HS-5 (cell line): ENCODE results near the gene CISH.

ENCODE experiments used
- DNase-seq: peaks from one replicate; pipeline ENCODE4 v3.0.0-alpha.2; 2012; ENCODE audit warnings: low read depth

Gene CISH, protein sequence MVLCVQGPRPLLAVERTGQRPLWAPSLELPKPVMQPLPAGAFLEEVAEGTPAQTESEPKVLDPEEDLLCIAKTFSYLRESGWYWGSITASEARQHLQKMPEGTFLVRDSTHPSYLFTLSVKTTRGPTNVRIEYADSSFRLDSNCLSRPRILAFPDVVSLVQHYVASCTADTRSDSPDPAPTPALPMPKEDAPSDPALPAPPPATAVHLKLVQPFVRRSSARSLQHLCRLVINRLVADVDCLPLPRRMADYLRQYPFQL

DNA sequence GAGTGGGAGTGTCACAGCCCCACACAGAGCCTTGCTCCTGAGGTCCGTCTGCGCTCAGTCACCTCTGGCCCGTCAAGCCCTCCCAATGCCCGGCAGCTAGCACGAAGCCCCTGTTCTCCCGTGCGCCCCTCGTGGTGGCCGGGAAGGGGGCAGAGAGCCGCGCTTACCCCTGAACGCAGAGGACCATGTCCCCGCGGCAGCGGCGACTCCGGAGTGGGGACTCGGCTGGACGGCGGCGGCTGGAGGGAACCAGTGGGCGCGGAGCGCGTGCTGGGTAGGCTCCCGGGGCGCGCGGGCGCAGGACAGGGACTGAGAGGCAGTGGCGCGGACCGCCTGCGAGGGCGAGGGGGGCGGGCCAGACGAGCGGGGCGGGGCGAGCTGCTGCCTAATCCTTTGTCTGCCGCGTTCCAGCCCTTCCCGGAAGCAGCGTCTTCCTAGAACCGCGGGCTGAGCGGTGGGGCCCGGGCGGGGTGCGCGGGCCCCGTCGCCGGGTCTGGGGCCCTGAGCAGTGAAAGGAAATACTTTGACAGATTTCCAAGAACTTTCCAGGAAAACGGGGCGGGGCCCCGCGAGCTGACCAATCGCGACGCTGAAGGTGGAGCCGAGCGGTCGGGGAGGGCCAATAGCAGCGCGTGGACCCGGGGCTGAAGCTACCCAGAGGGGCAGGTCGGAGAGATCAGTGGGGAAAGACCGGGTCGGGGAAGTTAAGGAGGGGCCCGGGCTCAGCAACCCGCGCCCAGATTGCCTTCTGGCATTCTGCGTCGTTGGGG is at the start of gene CISH:
CISH (minus strand) TSS at position 311 of the 770 bp plus-strand sequence; CDS start at position 187, 124 bp downstream.
- peak; percentile 78 for DNase-seq

DNA sequence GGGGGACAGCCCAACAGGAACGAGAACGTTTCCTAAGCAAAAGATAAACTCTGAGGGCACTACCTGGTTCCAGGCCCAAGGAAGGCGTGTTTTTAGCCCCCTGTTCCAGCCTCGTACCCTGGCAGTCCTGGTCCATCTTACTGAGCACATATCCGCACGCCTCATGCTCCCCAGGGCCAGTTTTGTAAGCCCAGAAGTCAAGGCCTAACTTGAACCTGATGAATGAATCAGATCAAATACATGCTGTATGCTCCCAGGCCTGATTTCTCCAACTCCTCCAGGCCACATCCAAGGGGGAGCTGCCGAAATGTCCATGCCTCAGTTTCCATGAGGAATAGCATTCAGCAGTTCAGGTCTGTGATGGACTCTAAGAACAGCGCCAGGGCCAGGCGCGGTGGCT is 48.8 kb upstream of the CISH start:
- no peak for DNase-seq

DNA sequence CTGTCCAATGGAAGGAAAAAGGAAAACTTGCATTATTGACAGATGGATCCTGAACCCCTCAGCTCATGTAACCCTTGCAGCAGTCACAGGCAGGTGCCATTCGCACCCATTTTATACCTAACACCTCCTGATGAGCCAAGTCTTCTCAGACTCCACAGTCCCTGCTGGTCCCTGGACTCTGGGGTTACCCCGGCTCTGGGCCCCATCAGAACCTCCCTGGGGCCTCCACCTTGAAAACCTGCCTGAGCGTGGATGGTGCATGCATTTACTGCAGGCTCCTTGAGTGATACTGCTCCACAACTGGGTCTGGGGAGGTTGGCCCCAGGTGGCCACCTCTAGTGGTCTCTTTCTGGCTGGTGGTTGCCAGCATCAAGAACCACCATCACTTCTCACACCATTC is 47.3 kb upstream of the CISH start:
- DNase-seq, result no peak

DNA sequence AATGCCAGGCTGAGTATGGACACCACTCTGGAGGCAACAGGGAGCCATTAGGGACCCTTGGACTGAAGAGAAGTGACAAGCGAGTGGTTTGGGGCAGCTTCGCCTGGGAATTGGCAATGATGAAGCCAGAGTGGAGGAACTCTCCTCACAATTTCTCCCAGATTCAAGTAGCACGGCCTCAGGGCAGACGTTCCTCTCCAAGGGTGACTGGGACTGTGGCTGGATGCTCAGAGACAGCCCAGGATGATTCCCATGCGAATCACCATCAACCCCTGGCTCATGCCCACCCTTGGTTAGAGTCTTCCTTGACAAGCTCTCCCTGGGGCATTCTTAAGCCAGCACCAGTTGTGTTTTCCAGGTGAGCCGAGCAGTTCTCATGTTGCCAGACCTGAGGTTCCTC is 46.8 kb upstream of the CISH start:
- DNase-seq, result no peak

DNA sequence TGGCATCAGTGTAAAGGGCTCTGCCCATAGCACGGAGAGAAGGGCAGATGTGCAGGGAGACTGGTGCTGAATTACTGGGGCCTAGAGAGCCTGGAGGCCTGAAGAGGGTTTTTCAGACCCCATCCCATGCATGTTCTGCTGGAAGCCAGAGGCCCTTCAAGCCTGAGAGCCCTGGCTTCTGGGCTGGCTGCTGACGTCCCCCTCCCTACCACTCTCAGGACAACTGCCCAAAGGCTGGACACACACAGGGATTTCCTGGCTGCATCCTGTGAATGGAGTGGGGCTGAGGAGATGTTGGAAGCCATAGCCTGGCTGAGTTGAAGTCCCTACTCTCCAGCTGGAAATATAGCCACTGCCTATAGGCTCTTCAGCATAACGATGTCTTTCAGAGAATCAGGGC is 46.2 kb upstream of the CISH start:
- no peak for DNase-seq

DNA sequence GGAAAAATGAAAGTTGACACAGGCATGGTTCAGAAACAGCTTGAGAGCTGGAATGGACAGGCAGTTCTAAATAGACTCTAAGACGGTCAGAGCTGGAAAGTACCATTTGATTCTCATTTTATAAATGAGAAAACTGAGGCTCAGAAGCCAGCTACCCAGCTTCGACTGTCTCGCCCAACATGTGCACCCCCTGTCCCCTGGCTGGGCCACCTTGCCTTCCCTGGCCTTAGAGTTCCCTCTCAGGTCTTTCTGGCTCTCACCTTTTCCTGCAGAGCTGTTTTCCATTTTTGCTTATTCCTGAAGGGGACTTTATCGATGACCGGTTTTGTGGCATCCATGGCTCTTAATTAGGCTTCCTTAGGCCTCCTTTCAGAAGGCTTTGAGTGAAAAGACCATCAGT is 45.8 kb upstream of the CISH start:
- no peak for DNase-seq

DNA sequence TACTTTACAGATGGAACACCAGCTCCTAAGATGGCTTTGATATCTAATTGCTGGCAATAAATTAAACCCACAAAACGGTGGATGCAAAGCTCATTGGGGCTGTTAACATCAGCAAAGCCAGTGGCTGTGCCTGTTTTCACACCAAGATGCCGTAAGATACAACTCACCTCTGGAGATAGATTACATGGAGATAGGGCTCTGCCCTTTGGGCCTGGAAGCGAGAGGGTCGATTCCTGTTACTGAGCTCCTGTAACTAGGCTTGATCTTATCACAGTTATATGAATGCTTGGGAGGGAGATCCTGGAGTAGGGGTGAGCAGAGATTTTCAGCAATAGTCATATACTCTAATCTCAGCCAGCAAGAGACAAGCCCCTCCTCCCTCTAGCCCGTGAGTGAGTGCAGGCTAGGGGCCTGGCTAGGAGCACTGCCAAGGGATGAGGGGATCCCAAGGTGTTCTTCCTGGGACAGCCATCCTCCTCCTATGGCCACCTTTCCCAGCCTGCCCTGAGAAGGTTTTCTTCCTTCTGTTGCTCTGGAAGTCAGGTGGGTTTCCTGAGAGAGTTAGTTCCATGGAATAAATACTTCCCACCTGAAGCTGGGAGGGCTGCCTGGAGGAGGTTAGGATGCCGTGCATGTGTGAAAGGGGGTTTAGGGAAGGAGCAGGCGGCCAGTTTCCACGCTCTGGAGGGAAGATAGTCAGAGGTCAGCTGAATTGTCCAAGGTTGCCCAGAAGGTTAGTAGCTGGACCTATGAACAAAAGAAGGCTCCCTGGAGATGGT is 45.0 kb upstream of the CISH start:
- no peak for DNase-seq

DNA sequence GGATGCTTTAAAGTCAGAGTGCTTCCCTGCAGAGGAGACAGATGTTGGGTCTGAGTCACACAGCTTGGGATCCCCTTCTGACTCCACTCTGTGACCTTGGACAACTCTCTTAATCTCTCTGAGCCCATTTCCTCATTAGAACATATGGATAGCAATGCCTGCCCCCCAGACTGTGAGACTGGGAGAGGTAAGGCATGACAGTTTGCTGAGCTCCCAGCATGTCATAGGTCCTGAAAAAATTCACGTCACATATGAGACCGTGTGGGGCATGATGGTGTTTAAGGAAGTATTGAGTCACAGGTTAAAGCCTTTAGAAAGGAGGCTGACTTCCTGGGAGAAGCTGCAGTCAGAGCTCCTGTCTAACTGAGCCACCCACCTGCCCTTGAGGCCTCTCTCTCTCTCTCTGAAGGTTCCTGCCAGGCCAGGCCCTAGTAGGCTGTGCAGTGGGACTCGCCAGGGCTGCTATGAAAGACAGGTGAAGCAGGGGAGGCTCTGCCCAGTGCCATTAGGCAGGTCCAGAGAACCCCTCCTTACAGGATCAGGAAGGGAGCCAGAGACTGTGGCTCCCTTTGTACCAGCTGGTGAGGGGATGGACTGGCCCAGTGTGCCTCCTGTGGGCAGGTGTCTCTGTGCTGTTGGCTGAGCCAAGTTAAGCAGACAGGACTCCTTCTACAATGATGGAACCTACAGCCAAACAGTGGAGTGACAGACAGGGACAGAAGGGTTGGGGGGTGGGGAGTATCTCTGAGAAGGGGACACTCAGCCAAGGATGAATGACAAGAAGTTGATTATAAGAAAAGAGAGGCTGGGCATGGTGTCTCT is 43.6 kb upstream of the CISH start:
- DNase-seq, result no peak

DNA sequence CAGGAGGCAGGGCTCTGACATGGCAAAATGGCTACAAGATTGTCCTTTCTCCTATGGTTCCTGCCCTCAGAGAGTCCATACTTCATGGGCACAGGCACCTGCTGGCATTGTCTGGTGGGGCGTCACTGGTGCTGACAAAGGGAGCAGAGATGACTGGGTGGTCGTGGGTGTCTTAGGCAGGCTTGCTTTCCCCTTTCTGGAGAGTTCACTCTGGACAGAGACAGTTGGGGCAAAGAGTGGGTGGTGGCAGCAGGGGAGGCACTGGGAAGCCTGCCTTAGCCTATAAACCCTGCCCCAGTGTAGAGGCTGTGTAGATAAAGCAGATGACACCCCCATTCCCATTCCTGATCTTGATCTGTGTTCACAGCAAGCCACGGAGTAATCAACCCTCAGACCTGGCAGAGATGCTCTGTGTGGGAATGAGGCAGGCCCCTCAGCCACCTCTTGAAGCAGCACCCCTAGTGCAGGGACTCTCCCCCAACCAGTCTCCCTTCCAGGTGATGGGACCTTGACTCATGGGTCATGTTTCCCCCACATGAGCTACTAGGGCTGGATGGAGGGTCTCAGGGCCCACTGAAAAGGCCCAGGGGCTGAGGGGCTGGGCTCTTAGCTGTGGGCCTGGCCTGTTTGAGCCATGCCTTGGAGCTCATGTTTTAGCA is 42.5 kb upstream of the CISH start:
- no peak for DNase-seq

DNA sequence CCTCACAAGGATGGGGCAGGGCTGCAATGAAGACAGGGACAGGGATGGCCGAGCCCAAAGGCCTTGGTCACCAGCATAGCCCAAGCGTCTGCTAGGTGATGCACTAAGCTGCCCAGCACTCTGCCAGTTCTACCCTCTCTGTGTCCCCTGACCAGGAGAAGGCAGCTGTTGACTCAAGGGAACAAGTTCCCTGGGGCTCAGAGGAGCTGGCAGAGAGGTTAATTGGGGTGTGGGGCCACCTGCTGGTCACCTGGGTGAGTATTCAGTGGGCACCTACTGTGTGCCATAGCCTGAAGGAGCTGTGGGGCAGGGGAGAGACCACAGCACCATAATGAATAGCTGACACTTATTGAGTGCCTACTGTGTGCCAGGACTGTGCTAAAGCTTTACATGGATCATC is 41.1 kb upstream of the CISH start:
- DNase-seq, result no peak

DNA sequence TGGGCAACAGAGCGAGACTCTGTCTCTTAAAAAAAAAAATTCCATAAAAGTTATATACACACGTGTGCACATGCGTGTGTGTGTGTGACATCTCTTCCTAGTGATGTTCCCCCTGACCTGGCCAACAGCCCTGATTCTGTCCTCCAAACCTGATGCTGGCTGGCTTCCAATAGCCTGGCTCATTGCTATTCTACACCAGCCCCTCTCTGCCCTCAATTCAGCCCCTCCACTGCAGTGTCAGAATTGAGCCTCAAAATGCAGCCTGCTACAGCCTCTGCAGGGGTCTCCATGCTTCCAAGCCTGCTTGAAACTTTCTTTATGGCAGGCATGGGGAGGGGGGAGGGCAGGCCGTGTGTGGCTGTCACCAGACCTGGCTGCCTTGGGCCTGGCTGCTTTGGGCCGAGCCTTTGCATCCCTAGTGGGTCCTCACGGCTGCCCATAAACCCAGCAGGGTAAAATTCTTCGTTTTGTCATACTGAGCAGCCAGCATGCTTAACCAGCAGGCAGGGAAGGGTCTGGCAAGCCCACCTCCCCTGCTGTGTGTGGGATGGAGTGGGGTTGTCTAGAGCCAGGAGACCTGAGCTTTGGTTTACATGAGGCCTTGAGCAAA is 40.5 kb upstream of the CISH start:
- DNase-seq, result no peak

DNA sequence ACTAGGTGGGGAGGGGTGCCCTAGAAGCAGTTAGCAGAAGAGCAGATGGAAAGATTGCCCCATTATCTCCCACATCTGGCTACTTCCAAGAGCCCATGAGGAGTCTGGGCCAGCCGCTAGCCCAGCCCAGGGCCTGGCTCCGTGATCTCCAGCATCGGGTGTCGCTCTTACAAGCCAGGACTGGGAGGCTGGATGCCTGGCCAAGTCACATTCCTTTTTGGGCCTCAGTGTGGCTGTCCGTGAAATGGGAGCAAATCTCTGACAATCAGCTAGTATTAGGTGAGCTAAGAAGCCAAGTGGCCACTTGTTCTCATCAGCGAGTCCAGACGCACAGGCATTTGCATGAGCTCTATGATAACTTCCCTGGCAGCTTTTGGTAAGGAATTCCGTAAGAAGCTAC is 39.9 kb upstream of the CISH start:
- DNase-seq, result no peak

DNA sequence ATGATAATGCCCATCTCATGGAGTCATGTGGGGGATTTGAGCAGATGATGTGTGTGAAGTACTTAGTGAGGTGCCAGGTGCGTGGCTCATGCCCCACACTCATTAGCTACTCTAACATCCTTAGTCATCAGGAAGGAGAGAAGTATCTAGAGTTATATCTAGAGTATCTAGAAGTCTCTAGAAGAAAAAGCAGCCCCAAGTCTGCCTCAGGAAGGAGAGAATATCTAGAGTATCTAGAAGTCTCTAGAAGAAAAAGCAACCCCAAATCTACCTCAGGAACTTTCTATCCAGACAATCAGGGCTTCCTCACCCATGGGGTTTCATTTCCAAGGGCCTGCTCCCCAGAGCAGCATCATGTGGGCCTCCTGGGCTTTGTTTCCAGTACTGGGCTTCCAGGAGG is 38.4 kb upstream of the CISH start:
- DNase-seq, result no peak

DNA sequence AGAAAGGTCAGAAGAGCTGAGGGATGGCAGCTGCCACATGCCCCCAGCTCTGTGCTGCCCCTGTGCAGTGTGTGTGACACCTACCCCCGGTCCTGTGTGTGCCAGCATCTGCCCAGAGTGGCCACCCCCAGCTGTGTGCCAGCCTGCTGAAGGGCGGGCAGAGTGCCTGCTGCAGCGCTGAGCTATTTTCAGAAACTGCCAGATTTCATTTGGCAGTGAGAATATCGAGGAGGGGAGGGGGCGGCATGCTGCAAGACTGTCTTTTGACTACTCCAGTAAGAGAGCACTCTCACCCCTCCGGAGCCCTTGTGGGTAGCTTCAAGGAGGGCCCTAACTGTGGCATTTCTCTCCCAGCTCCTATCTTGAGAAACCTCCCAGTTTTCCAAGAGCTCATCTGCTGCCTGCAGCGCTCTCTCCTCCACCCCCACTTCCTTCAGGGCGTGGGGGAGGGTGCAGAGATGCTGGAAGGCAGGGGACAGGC is 37.9 kb upstream of the CISH start:
- no peak for DNase-seq

DNA sequence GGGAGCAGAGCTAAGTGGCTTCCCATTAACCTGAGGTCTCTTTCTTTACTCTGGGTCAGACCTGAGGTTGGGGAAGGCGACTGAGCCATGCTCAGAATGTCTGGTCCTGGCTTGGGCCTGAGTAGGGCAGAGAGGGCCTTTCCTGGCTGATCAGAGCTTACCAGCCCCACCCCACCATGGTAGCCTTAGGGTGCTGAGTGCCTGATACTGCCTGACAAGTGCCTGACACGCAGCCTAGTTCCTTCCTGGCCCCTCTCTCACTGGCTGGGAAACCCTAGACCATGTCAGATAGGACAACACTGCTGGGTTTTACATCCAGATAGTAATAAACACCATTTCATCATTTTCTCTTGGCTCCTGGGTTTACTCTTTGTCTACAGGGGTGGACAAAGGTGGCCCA is 37.4 kb upstream of the CISH start:
- no peak for DNase-seq

DNA sequence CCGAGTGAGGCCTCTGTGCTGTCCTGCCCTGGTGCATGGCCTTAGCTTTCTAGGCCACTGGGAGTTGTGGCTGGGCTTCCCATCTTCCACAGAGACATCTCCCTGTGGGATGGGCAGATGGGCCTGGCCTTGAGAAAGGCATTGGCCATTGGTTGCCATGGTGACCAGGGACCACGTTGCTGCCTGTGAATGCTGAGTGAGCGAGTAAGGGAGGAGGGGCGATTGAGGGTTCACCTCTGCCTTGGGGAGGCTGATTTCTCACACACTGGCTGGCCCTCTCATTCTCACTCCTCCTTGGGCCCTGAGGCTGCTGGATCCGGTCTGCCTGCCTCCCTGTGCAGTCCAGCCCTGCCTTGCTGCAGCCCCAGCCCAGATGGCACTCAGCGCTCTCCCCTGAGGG is 36.7 kb upstream of the CISH start:
- DNase-seq, result no peak

DNA sequence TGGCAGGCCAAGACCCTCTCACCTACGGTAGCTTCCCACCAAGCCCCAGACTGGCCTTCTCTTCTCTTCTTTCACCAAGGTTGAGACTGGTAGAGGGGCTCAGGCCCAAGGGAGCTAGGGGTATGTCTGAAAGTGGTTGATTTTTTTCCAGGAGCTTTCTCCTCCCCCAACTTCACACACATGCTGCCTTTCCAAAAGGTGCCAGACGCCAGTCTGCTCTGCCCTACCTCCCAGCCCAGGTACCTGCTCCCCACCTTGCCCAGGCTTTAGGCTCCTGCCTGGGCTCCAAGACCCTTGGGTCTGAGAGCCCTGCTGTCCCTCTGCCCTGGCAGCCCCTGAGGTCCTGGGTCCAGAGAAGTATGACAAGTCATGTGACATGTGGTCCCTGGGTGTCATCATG is 33.8 kb upstream of the CISH start:
- no peak for DNase-seq

DNA sequence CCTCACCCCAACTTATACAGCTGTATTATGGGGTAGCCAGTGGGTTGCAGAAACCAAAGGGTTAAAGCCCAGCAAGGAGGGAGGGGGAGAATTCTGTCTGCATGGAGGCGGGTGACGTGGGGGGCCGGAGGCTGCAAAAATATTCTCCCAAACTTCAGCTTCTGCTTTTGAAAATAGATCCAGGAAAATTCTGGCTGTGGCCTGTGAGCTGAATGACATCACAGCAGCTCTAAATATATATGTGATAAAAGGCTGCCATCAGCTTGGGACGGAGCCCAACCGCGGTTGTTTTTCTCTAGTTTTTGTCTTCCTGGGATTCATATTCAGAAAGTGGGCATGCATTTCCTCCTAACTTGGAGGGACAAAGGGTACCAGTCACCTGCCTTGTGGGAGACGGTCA is 33.0 kb upstream of the CISH start:
- no peak for DNase-seq

DNA sequence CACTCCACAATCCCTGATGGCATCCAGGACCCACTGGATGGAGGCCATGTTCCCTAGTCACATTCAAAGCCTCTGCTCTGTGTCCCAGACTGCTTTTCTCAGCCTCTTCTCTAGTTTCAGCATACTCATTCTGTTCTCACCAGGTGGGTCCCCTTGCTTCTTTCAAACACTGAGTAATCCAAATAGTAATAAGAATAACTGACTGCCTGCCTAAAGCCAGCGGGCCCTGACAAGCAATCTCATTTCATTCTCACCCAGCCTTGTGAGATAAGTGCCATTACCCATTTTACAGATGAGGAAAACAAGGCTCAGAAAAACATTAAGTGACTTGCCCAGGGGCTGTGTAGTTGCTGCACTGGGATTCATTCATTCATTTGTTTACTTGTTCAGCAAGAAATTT is 30.8 kb upstream of the CISH start:
- DNase-seq, result no peak

DNA sequence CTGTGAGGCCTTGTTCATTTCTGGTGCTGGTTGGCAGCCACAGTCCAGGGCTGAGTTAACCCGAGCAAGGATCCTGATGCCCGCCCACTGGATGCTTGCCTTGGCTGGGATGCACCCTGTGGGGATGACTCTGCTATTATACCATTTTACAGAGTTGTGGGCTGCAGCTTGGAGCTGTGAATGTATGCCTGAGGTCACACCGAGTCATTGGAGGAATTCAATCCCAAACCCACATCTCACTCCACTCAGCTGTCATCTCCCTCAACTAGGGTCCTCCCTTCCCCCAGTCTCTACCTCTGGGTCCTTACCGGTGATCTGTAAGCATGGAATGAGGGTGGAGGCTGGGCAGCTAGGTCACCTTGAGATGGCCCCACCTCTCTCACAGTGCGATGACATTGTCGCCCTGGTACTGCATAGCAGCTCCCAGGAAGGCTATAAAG is 27.5 kb upstream of the CISH start:
- peak; percentile 42 for DNase-seq

DNA sequence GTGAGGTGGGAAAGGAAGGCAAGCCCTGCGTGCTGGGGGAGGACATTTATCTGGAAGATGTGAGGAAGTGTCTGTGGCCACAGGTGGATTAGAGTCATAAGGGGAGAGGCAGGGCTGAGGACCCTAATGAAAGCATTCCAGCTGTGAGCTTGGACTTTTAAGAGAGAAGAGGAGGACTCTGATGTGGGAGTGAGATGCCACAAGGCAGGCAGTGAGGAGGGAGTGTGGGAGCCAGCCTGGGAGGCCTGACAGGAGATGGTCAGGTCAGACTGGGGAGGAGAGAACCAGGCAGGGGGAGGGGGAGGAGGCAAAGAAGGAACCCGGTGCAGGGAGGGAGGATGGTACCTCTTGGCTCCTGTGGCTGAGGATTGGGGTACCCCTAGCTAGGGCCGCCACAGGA is 26.4 kb upstream of the CISH start:
- DNase-seq, result no peak
